Measurements from ENCODE around the gene ANGPT4. TPM values are rescaled to one million over a fixed set of nuclear protein-coding genes. Genes with fewer than 3 reads are reported as not detected.

Gene ANGPT4
- polyA plus RNA-seq, 3 donors, result 0.07 to 0.14 TPM; not detected in 1

DNA sequence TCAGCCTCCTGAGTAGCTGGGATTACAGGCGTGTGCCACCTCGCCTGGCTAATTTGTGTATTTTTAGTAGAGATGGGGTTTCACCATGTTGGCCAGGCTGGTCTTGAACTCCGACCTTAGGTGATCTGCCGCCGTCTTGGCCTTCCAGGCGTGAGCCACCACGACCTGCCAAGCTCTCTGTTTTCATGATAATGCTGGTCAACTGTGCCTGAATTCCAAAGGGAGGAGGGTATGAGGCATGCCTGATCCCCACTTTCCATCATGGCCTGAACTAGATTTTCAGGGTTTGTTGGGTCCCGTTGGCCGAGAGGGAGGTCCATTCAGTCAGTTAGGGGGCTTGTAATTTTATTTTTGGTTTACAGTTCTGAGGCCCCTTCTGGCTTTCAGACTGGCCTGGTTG is 28.0 kb upstream of the ANGPT4 start:
- DNase-seq, result no peak
- Histone ChIP-seq H3K4me3 (replicated peaks in 1 of 3; ENCODE audit: low read depth in 2 of 3, low read length in 3 of 3) (no peak overlapping the region), H3K9ac (ENCODE audit: insufficient read depth, low read length, poor library complexity, severe bottlenecking) (no peak overlapping the region), H3K79me2 (ENCODE audit: insufficient read depth, low read length) (no peaks in the 10 kb centered on the region), H3K4me1 (ENCODE audit: control insufficient read depth in 1 of 2, insufficient read depth in 2 of 2, low read length in 2 of 2) (no peaks in the 10 kb centered on the region), H3K27me3 (ENCODE audit: control insufficient read depth in 2 of 2, insufficient read depth in 2 of 2, low read length in 2 of 2) (no peaks in the 10 kb centered on the region), H3K9me3 (replicated peaks in 1 of 2; ENCODE audit: control insufficient read depth in 1 of 2, insufficient read depth in 1 of 2, low read length in 2 of 2) (peaks cover 0 to 5% of the 10 kb centered on the region in 2 donors), H3K4me2 (replicated peaks; ENCODE audit: extremely low read depth, low read length, poor library complexity, severe bottlenecking) (no peak overlapping the region), H4K20me1 (ENCODE audit: insufficient read depth, low read length) (no peaks in the 10 kb centered on the region), H3K27ac (ENCODE audit: low read depth in 1 of 2, low read length in 2 of 2) (no peak overlapping the region), H2AFZ (ENCODE audit: insufficient read depth, low read depth, low read length, poor library complexity, severe bottlenecking) (no peak overlapping the region), H3K36me3 (replicated peaks in 1 of 2; ENCODE audit: control insufficient read depth in 1 of 2, insufficient read depth in 2 of 2, low read length in 2 of 2) (no peaks in the 10 kb centered on the region)
- intact Hi-C loops (cut with micrococcal nuclease), result no loop called here
- TF ChIP-seq, protein P1, sequence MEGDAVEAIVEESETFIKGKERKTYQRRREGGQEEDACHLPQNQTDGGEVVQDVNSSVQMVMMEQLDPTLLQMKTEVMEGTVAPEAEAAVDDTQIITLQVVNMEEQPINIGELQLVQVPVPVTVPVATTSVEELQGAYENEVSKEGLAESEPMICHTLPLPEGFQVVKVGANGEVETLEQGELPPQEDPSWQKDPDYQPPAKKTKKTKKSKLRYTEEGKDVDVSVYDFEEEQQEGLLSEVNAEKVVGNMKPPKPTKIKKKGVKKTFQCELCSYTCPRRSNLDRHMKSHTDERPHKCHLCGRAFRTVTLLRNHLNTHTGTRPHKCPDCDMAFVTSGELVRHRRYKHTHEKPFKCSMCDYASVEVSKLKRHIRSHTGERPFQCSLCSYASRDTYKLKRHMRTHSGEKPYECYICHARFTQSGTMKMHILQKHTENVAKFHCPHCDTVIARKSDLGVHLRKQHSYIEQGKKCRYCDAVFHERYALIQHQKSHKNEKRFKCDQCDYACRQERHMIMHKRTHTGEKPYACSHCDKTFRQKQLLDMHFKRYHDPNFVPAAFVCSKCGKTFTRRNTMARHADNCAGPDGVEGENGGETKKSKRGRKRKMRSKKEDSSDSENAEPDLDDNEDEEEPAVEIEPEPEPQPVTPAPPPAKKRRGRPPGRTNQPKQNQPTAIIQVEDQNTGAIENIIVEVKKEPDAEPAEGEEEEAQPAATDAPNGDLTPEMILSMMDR (IDR thresholded peaks at IDR 0.05), result no peak
- Mint-ChIP-seq H3K4me3 (peak overlapping the region in 1 of 2 donors; percentile 39), H3K27me3 (ENCODE audit: low read depth in 3 of 3) (peaks cover 7 to 25% (median 14%) of the 10 kb centered on the region in 3 donors), H3K36me3 (no peaks in the 10 kb centered on the region), H3K9me3 (peaks cover 5 to 16% (median 6%) of the 10 kb centered on the region in 7 donors), H3K27ac (no peak overlapping the region), H3K4me1 (no peaks in the 10 kb centered on the region)
- 93% methylated on average over 8 of the region's 9 CpGs for WGBS (ENCODE audit: insufficient coverage)

DNA sequence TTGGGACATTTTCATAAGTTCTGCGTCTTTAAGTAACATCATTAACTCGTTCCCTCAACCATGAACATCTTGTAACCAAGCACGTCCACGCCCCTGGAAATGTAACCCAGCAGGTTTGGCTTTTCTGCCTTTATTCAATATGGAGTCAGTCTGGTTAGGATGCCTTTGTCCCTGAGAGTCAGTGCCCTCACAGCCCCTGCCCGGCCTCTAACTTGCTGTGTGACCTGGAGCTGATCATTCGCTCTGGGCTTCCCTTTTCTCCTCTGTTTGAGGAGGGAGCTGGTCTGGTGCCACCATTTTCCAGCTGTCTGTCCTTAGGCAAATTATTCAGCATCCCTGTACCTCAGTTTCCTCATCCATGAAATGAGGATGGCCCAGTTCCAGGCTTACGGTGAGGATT is 26.5 kb upstream of the ANGPT4 start:
- H4K20me1 ChIP-seq (ENCODE audit: insufficient read depth, low read length), result no peaks in the 10 kb centered on the region
- no peak overlapping the region for H3K9ac ChIP-seq (ENCODE audit: insufficient read depth, low read length, poor library complexity, severe bottlenecking)
- WGBS (ENCODE audit: insufficient coverage), result 88% methylated on average over 4 of the region's 7 CpGs
- Mint-ChIP-seq H3K27me3 (ENCODE audit: low read depth in 3 of 3) (peaks cover 6 to 17% (median 11%) of the 10 kb centered on the region in 3 donors), H3K27ac (no peak overlapping the region), H3K4me1 (no peaks in the 10 kb centered on the region), H3K36me3 (no peaks in the 10 kb centered on the region), H3K9me3 (peaks cover under 1 to 5% (median 3%) of the 10 kb centered on the region in 7 donors), H3K4me3 (no peak overlapping the region)
- no peaks in the 10 kb centered on the region for H3K27me3 ChIP-seq (ENCODE audit: control insufficient read depth in 2 of 2, insufficient read depth in 2 of 2, low read length in 2 of 2)
- no peaks in the 10 kb centered on the region for H3K36me3 ChIP-seq (replicated peaks in 1 of 2; ENCODE audit: control insufficient read depth in 1 of 2, insufficient read depth in 2 of 2, low read length in 2 of 2)
- TF ChIP-seq, protein P1 (IDR thresholded peaks at IDR 0.05), result no peak
- H3K27ac ChIP-seq (ENCODE audit: low read depth in 1 of 2, low read length in 2 of 2), result no peak overlapping the region
- H3K4me3 ChIP-seq (replicated peaks in 1 of 3; ENCODE audit: low read depth in 2 of 3, low read length in 3 of 3), result no peak overlapping the region
- intact Hi-C loops (cut with micrococcal nuclease), result no loop called here
- peaks cover 0 to 2% of the 10 kb centered on the region in 2 donors for H3K9me3 ChIP-seq (replicated peaks in 1 of 2; ENCODE audit: control insufficient read depth in 1 of 2, insufficient read depth in 1 of 2, low read length in 2 of 2)
- no peak for DNase-seq
- H2AFZ ChIP-seq (ENCODE audit: insufficient read depth, low read depth, low read length, poor library complexity, severe bottlenecking), result no peak overlapping the region
- H3K4me1 ChIP-seq (ENCODE audit: control insufficient read depth in 1 of 2, insufficient read depth in 2 of 2, low read length in 2 of 2), result no peaks in the 10 kb centered on the region
- H3K4me2 ChIP-seq (replicated peaks; ENCODE audit: extremely low read depth, low read length, poor library complexity, severe bottlenecking), result no peak overlapping the region
- H3K79me2 ChIP-seq (ENCODE audit: insufficient read depth, low read length), result no peaks in the 10 kb centered on the region
